ENCODE results near the gene RAB3A. TPM values are rescaled to one million over a fixed set of nuclear protein-coding genes. Genes with fewer than 3 reads are reported as not detected.

The RAB3A gene
- total RNA-seq, 1 experiment from 2014 or later = 1.9 TPM

GRCh38 chr19:18165794-18166544 lies 37.9 kb downstream of the RAB3A start:
- peaks cover 52% of the 10 kb centered on the region for H3K36me3 Mint-ChIP-seq (ENCODE audit: insufficient read depth, unreplicated experiment)
- H3K9me3 Mint-ChIP-seq (ENCODE audit: low read depth, unreplicated experiment) = no peaks in the 10 kb centered on the region
- H3K4me3 Mint-ChIP-seq (ENCODE audit: low read depth, unreplicated experiment) = no peak overlapping the region
- no peak for TF ChIP-seq CTCF (IDR thresholded peaks at IDR 0.05; ENCODE audit: unreplicated experiment)
- no peaks in the 10 kb centered on the region for H3K4me1 Mint-ChIP-seq (ENCODE audit: low read depth, unreplicated experiment)
- intact Hi-C loops (cut with micrococcal nuclease; ENCODE audit: unreplicated experiment) = no loop called here
- DNase-seq = no peak
- H3K27ac Mint-ChIP-seq (ENCODE audit: unreplicated experiment) = no peak overlapping the region
- CTCF ChIA-PET = no interaction called here
- no TSS peak for BruUV-seq (replicated peaks)
- H3K27me3 Mint-ChIP-seq (ENCODE audit: unreplicated experiment) = no peaks in the 10 kb centered on the region

DNA sequence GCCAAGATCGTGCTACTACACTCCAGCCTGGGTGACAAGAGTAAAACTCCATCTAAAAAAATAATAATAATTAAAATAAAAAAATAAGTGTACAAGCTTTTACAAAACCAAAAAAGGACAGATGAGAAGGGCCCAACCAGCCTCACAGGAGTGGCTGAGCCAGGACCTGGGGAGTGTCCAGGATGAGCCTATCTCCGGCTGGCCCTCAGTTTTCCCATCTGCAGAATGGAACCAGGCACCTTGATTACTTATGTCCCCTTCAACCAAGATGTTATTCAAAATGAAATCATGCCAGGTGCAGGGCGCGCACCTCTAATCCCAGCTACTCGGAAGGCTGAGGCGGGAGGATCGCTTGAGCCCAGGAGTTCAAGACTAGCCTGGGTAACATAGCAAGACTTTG lies 39.8 kb downstream of the RAB3A start:
- Mint-ChIP-seq H3K27me3 (ENCODE audit: unreplicated experiment) (no peaks in the 10 kb centered on the region), H3K4me1 (ENCODE audit: low read depth, unreplicated experiment) (no peaks in the 10 kb centered on the region), H3K36me3 (ENCODE audit: insufficient read depth, unreplicated experiment) (peaks cover 47% of the 10 kb centered on the region), H3K9me3 (ENCODE audit: low read depth, unreplicated experiment) (no peaks in the 10 kb centered on the region), H3K27ac (ENCODE audit: unreplicated experiment) (no peak overlapping the region), H3K4me3 (ENCODE audit: low read depth, unreplicated experiment) (no peak overlapping the region)
- no peak for DNase-seq
- intact Hi-C loops (cut with micrococcal nuclease; ENCODE audit: unreplicated experiment) = no loop called here
- no TSS peak for BruUV-seq (replicated peaks)
- TF ChIP-seq CTCF (IDR thresholded peaks at IDR 0.05; ENCODE audit: unreplicated experiment) = no peak
- CTCF ChIA-PET = no interaction called here

- Mint-ChIP-seq H3K36me3 (ENCODE audit: insufficient read depth, unreplicated experiment) (peaks cover 40% of the 10 kb centered on the region), H3K27me3 (ENCODE audit: unreplicated experiment) (no peaks in the 10 kb centered on the region), H3K4me1 (ENCODE audit: low read depth, unreplicated experiment) (peaks cover under 1% of the 10 kb centered on the region), H3K27ac (ENCODE audit: unreplicated experiment) (no peak overlapping the region), H3K4me3 (ENCODE audit: low read depth, unreplicated experiment) (no peak overlapping the region), H3K9me3 (ENCODE audit: low read depth, unreplicated experiment) (no peaks in the 10 kb centered on the region)
- DNase-seq = no peak
- CTCF ChIA-PET = no interaction called here
- BruUV-seq (replicated peaks) = no TSS peak
- TF ChIP-seq CTCF (IDR thresholded peaks at IDR 0.05; ENCODE audit: unreplicated experiment) = no peak
- intact Hi-C loops (cut with micrococcal nuclease; ENCODE audit: unreplicated experiment) = no loop called here
Observed at GRCh38 chr19:18161636-18162002, 42.2 kb downstream of the RAB3A start.

DNA sequence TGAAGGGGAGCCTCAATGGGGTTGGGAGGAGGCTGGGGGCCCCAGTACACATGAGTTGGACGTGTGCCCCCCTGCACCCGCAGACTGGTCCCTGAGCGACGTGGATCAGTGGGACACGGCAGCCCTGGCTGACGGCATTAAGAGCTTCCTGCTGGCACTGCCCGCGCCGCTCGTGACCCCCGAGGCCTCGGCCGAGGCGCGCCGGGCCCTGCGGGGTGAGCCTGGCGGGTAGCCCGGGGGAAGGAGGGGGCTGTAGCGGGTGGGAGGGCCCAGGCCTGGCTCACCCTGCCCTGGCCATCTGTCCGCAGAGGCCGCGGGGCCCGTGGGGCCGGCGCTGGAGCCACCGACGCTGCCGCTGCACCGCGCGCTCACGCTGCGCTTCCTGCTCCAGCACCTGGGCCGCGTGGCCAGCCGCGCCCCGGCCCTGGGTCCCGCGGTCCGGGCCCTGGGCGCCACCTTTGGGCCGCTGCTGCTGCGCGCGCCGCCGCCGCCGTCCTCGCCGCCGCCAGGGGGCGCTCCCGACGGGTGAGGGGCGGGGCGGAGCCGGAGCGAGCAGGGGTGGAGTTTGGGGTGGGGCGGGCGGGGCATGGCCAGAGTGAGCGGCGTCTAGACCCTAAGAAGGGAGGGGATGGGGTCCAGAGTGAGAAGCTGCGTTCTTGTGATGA lies 42.7 kb downstream of the RAB3A start:
- peak; percentile 81 for DNase-seq
- no peak overlapping the region for H3K4me3 Mint-ChIP-seq (ENCODE audit: low read depth, unreplicated experiment)
- no peak for TF ChIP-seq CTCF (IDR thresholded peaks at IDR 0.05; ENCODE audit: unreplicated experiment)

More for the DNA sequence above, 42.7 kb downstream of the RAB3A start:
- CTCF ChIA-PET = interaction anchor here (0.7 kb wide), 2 partner anchors 23 to 225 kb away, joined by 3 read pairs; no protein-coding TSS in a partner anchor
- intact Hi-C loops (cut with micrococcal nuclease; ENCODE audit: unreplicated experiment) = no loop called here
- H3K27me3 Mint-ChIP-seq (ENCODE audit: unreplicated experiment) = no peaks in the 10 kb centered on the region
- BruUV-seq (replicated peaks) = no TSS peak
- H3K4me1 Mint-ChIP-seq (ENCODE audit: low read depth, unreplicated experiment) = peaks cover 6% of the 10 kb centered on the region
- no peaks in the 10 kb centered on the region for H3K9me3 Mint-ChIP-seq (ENCODE audit: low read depth, unreplicated experiment)
- no peak overlapping the region for H3K27ac Mint-ChIP-seq (ENCODE audit: unreplicated experiment)
- peaks cover 38% of the 10 kb centered on the region for H3K36me3 Mint-ChIP-seq (ENCODE audit: insufficient read depth, unreplicated experiment)
